Endothelial cell (in vitro differentiated cells): ENCODE data around the gene ELP4. TPM values are rescaled to one million over a fixed set of nuclear protein-coding genes. Genes with fewer than 3 reads are reported as not detected.
A peak's percentile ranks its signal among the peaks of the same experiment; 100 is the strongest.

Experiments
- DNase-seq: peaks from one replicate; pipeline ENCODE4 v3.0.0; 2021; ENCODE audit warnings: low spot score
- H3K27ac Mint-ChIP-seq: one replicate; pipeline ENCODE4 v1.8.0; 2021; ENCODE audit warnings: mixed read lengths, inconsistent platforms; ENCODE audit not compliant: unreplicated experiment
- H3K27me3 Mint-ChIP-seq: one replicate; pipeline ENCODE4 v1.8.0; 2021; ENCODE audit warnings: mild to moderate bottlenecking, moderate library complexity, mixed read lengths, inconsistent platforms; ENCODE audit not compliant: unreplicated experiment
- H3K36me3 Mint-ChIP-seq: one replicate; pipeline ENCODE4 v1.8.0; 2021; ENCODE audit warnings: mild to moderate bottlenecking, low read depth, mixed read lengths, inconsistent platforms; ENCODE audit not compliant: unreplicated experiment
- H3K4me1 Mint-ChIP-seq: one replicate; pipeline ENCODE4 v1.8.0; 2021; ENCODE audit warnings: mild to moderate bottlenecking, mixed read lengths, inconsistent platforms; ENCODE audit not compliant: unreplicated experiment
- H3K4me3 Mint-ChIP-seq: one replicate; pipeline ENCODE4 v1.8.0; 2021; ENCODE audit warnings: mild to moderate bottlenecking, mixed read lengths, inconsistent platforms; ENCODE audit not compliant: unreplicated experiment
- H3K9me3 Mint-ChIP-seq: one replicate; pipeline ENCODE4 v1.8.0; 2021; ENCODE audit warnings: mixed read lengths, inconsistent platforms; ENCODE audit not compliant: unreplicated experiment
- total RNA-seq: library from RNA; stranded (reverse); fragmentation: NEBNext Ultra II Directional; extraction: Animal tissue kit (Norgen Biotek cat#: 25700); gene quantifications from one replicate; pipeline ENCODE4 v1.2.1, GENCODE V29; 2021; ENCODE audit not compliant: unreplicated experiment
- TF ChIP-seq, protein P1 (sequence below): fragments of 200-600 bp; sonication (generic); IDR thresholded peaks from one replicate; pipeline ENCODE4 v1.5.0; 2021; ENCODE audit warnings: antibody characterized with exemption; ENCODE audit not compliant: unreplicated experiment

The ELP4 gene
- total RNA-seq, 1 donor from 2014 or later = 9.5 TPM

DNA sequence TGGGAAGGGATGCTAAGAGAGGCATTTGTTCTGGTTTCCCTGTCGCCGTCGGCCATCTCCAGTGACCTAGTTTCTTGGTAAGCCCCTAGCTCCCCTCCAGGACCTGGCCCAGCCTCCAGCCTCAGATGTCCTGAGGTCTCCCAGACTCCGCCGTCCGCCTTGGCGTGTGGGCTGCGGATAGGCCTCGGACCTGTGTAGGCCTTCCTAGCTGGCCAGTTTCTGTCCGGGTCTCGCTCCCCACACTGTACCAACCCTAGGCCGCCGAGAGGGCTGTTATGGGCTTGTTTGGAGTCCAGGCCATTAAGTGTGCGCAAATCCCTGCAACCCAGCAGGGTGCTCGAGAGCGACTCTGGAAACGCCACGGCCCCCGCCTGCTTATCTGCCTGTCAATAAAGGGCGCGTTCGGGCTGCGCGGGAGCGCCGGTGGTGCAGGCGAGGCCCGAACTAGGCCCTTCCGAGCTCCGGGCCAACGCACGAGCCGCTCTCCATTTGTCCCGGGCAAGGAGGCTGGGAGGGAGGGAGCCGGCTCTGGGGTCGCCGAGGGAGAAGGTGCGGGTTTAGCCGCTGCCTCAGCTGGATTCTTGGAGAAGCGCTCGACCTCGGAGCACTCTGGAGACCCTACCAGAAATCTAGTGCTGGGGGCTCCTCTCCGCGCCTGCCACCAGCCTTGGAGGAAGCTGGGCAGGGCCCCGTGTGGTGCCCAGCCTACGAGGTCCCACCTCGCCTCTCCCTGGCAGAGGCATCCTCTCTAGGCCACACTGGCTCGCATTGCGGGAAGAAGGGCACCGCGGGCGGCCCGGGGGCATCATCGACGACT lies 310.3 kb downstream of the ELP4 start:
- H3K4me3 Mint-ChIP-seq = no peak overlapping the region
- peak; percentile 24 for DNase-seq
- H3K9me3 Mint-ChIP-seq = no peaks in the 10 kb centered on the region
- no peak overlapping the region for H3K27ac Mint-ChIP-seq
- TF ChIP-seq, protein P1, sequence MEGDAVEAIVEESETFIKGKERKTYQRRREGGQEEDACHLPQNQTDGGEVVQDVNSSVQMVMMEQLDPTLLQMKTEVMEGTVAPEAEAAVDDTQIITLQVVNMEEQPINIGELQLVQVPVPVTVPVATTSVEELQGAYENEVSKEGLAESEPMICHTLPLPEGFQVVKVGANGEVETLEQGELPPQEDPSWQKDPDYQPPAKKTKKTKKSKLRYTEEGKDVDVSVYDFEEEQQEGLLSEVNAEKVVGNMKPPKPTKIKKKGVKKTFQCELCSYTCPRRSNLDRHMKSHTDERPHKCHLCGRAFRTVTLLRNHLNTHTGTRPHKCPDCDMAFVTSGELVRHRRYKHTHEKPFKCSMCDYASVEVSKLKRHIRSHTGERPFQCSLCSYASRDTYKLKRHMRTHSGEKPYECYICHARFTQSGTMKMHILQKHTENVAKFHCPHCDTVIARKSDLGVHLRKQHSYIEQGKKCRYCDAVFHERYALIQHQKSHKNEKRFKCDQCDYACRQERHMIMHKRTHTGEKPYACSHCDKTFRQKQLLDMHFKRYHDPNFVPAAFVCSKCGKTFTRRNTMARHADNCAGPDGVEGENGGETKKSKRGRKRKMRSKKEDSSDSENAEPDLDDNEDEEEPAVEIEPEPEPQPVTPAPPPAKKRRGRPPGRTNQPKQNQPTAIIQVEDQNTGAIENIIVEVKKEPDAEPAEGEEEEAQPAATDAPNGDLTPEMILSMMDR = no peak
- H3K27me3 Mint-ChIP-seq = peaks cover 37% of the 10 kb centered on the region
- H3K36me3 Mint-ChIP-seq = no peaks in the 10 kb centered on the region
- peaks cover 10% of the 10 kb centered on the region for H3K4me1 Mint-ChIP-seq

DNA sequence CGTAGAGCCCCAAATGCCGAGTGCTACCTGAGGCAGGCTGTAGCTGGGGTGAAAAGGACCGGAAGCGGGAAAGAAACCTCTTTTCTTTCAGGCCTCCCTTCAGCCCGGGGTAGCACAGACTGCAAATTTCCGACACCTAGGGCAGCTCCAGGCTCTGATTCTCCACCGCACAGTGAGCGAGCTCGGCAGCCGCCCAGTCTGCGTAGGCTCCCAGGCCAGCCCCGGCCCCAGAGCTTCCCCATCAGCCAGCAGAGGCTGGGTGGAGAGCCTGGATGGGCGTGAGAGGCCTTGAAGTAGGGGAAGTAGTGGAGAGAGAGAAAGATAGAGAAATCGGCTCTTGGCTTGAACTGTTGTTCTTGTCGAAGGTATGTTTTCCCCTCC lies 310.9 kb downstream of the ELP4 start:
- Mint-ChIP-seq H3K36me3 (no peaks in the 10 kb centered on the region), H3K27me3 (peaks cover 34% of the 10 kb centered on the region), H3K4me1 (peaks cover 4% of the 10 kb centered on the region), H3K4me3 (no peak overlapping the region), H3K27ac (no peak overlapping the region), H3K9me3 (no peaks in the 10 kb centered on the region)
- DNase-seq = no peak
- TF ChIP-seq, protein P1 = no peak

DNA sequence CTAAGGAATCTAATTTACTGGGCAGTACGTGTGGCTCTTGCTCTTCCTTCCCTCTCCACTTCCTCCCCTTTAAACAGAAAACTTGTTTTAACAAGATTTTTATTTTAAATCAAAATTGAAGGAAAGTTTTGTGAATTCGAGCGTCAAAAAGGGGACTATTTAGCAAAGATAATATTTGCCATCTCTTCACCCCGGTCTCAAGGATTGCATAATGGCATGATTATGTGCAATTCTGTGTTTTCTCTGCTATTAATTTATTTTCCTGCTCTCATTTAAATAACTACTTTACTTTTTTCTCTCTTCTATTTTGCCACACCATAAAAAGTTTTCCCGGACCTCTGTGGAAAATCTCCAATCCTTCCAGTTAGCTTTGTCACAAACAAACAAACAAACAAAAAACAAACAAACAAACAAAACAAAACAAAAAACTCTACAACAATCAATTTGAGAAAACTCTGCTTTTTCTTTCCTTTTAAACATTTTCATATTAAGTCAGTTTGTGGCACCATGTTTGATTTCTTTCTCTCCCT lies 311.7 kb downstream of the ELP4 start:
- no peak overlapping the region for H3K4me3 Mint-ChIP-seq
- H3K36me3 Mint-ChIP-seq = peaks cover under 1% of the 10 kb centered on the region
- no peaks in the 10 kb centered on the region for H3K9me3 Mint-ChIP-seq
- no peak overlapping the region for H3K27ac Mint-ChIP-seq
- DNase-seq = no peak
- peaks cover 36% of the 10 kb centered on the region for H3K27me3 Mint-ChIP-seq
- peaks cover under 1% of the 10 kb centered on the region for H3K4me1 Mint-ChIP-seq
- TF ChIP-seq, protein P1 = no peak

DNA sequence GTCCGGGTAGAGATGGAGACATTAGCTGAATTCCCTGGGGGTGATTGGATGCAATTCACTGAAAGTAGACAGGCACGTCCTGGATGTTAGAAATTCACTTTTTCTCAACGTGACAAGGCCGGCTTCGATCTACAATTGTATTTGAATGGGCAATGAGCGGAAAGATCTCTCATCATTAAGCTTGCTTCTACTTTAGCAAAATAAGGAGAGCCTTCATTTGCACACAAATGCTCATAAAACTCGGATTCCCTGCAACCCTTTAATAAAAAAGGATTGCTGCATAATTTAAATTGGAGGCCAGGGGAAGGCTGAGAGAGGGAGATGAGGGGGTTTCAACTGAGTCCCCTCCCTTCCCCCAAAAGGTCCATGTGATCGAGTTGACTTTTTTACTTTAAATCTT lies 312.2 kb downstream of the ELP4 start:
- Mint-ChIP-seq H3K4me1 (peaks cover 3% of the 10 kb centered on the region), H3K27ac (no peak overlapping the region), H3K4me3 (no peak overlapping the region), H3K9me3 (no peaks in the 10 kb centered on the region), H3K36me3 (peaks cover 3% of the 10 kb centered on the region), H3K27me3 (peaks cover 37% of the 10 kb centered on the region)
- DNase-seq = no peak
- TF ChIP-seq, protein P1 = no peak
